Hematopoietic multipotent progenitor cell treated with erythropoietin and hydrocortisone succinate and interleukin-3 and kit ligand, for 4 days (in vitro differentiated cells): ENCODE data around the gene HSFX2.
"Not testable (repeated sequence)": the region's sequence is repeated elsewhere in the genome, so short reads cannot be mapped to it uniquely, and the experiment has no call there.

ENCODE experiments used
- DNase-seq: peaks from one replicate; pipeline ENCODE4 v3.0.0-alpha.2; 2015

HSFX2 gene

GRCh38 chrX:149595214-149595613 is at the start of gene HSFX2:
Gene HSFX2 (minus strand): TSS chrX:149595314. CDS start chrX:149594700, 614 bp downstream.
- not testable (repeated sequence) for DNase-seq

- no peak for DNase-seq
Observed at GRCh38 chrX:149643496-149643895, 48.4 kb upstream of the HSFX2 start.

- DNase-seq: no peak
Observed at GRCh38 chrX:149641835-149642234, 46.7 kb upstream of the HSFX2 start.

GRCh38 chrX:149641432-149641831 is 46.3 kb upstream of the HSFX2 start:
- DNase-seq: no peak

- no peak for DNase-seq
Observed at GRCh38 chrX:149639568-149639967, 44.5 kb upstream of the HSFX2 start.

GRCh38 chrX:149638860-149639259 is 43.7 kb upstream of the HSFX2 start:
- no peak for DNase-seq

- DNase-seq: no peak
Observed at GRCh38 chrX:149633511-149633910, 38.4 kb upstream of the HSFX2 start.

- peak; percentile 84 for DNase-seq
Observed at GRCh38 chrX:149631234-149632165, 36.4 kb upstream of the HSFX2 start, which contains the start of gene TMEM185A. Gene TMEM185A (minus strand): TSS chrX:149631792. CDS start chrX:149631580, 212 bp downstream.

GRCh38 chrX:149630681-149631233 is 35.6 kb upstream of the HSFX2 start:
- DNase-seq: peak; percentile 40

- DNase-seq: peak; percentile 6
Observed at GRCh38 chrX:149629730-149630387, 34.7 kb upstream of the HSFX2 start.

- DNase-seq: no peak
Observed at GRCh38 chrX:149628768-149629167, 33.7 kb upstream of the HSFX2 start.

- no peak for DNase-seq
Observed at GRCh38 chrX:149628280-149628679, 33.2 kb upstream of the HSFX2 start.

GRCh38 chrX:149626829-149627228 is 31.7 kb upstream of the HSFX2 start:
- DNase-seq: not testable (repeated sequence)

GRCh38 chrX:149619662-149620061 is 24.5 kb upstream of the HSFX2 start:
- not testable (repeated sequence) for DNase-seq

GRCh38 chrX:149618871-149619270 is 23.8 kb upstream of the HSFX2 start:
- DNase-seq: no peak

GRCh38 chrX:149611623-149612175 is 16.6 kb upstream of the HSFX2 start:
- DNase-seq: no peak

GRCh38 chrX:149610511-149610910 is 15.4 kb upstream of the HSFX2 start:
- no peak for DNase-seq

GRCh38 chrX:149607699-149608098 is 12.6 kb upstream of the HSFX2 start:
- no peak for DNase-seq

GRCh38 chrX:149605248-149605885 is 10.3 kb upstream of the HSFX2 start:
- not testable (repeated sequence) for DNase-seq

- DNase-seq: not testable (repeated sequence)
Observed at GRCh38 chrX:149598603-149599002, 3.5 kb upstream of the HSFX2 start.

- not testable (repeated sequence) for DNase-seq
Observed at GRCh38 chrX:149595943-149596342, 829 bp upstream of the HSFX2 start.

- not testable (repeated sequence) for DNase-seq
Observed at GRCh38 chrX:149590993-149591392, 4.1 kb downstream of the HSFX2 start.

- not testable (repeated sequence) for DNase-seq
Observed at GRCh38 chrX:149587359-149587758, 7.8 kb downstream of the HSFX2 start, which contains the start of gene MAGEA9B. Gene MAGEA9B (minus strand): TSS chrX:149587459. CDS start chrX:149583179, 4,280 bp downstream.
